ENCODE data around the gene BOK. TPM values are rescaled to one million over a fixed set of nuclear protein-coding genes. Genes with fewer than 3 reads are reported as not detected.

The BOK gene
- total and polyA plus RNA-seq, 2 of the 4 experiments (the other 2 are of a cell fraction), result 13.3 to 34.4 TPM

DNA sequence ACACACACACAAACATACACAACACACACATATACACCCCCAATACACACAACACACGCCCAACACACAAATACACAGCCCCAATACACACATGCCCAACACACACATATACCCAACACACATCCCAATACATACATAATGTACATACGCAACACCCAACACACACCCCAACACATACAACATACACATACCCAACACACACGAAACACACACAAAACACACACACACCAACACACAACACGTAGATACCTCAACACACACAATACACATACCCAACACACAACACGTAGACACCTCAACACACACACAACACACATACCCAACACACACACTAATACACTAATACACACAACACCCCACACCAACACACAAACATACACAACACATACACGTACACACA is 41.2 kb upstream of the BOK start:
- TF ChIP-seq MAFK (IDR thresholded peaks at IDR 0.05; ENCODE audit: low read depth, low read length) (no peak), MAZ (IDR thresholded peaks at IDR 0.05; ENCODE audit: borderline replicate concordance, low read depth, low read length) (no peak), MXI1 (IDR thresholded peaks at IDR 0.05; ENCODE audit: borderline replicate concordance, low read depth, low read length) (no peak), CHD1 (IDR thresholded peaks at IDR 0.05; ENCODE audit: low read depth, low read length) (no peak), POLR2A (IDR thresholded peaks at IDR 0.05; ENCODE audit: low read depth, low read length) (no peak), SMC3 (IDR thresholded peaks at IDR 0.05; ENCODE audit: low read depth, low read length) (no peak), CEBPB (IDR thresholded peaks at IDR 0.05; ENCODE audit: low read depth, low read length) (no peak), CTCF (conservative IDR thresholded peaks at IDR 0.05; ENCODE audit: low read depth, low read length) (no peak), BHLHE40 (IDR thresholded peaks at IDR 0.05; ENCODE audit: low read depth, low read length) (no peak), FOS (IDR thresholded peaks at IDR 0.05; ENCODE audit: low read depth, low read length) (no peak), RCOR1 (IDR thresholded peaks at IDR 0.05; ENCODE audit: insufficient replicate concordance, low read length) (no peak), NFE2L2 (IDR thresholded peaks at IDR 0.05; ENCODE audit: low read depth, low read length) (no peak), RFX5 (IDR thresholded peaks at IDR 0.05; ENCODE audit: low read depth, low read length) (no peak)
- TF ChIP-seq, protein P1, sequence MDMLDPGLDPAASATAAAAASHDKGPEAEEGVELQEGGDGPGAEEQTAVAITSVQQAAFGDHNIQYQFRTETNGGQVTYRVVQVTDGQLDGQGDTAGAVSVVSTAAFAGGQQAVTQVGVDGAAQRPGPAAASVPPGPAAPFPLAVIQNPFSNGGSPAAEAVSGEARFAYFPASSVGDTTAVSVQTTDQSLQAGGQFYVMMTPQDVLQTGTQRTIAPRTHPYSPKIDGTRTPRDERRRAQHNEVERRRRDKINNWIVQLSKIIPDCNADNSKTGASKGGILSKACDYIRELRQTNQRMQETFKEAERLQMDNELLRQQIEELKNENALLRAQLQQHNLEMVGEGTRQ (IDR thresholded peaks at IDR 0.05; ENCODE audit: low read depth, low read length), result no peak
- Histone ChIP-seq H3K56ac (ENCODE audit: extremely low read depth, insufficient read depth, low read length) (no peak overlapping the region), H3K4ac (ENCODE audit: low read depth, low read length) (no peak overlapping the region), H4K8ac (ENCODE audit: low read depth in 2 of 2, low read length in 2 of 2) (no peak overlapping the region), H4K20me1 (ENCODE audit: insufficient read depth, low read length) (no peaks in the 10 kb centered on the region), H2AK5ac (ENCODE audit: low read depth, low read length) (no peak overlapping the region), H3K36me3 (ENCODE audit: control insufficient read depth, insufficient read depth, low read length) (no peaks in the 10 kb centered on the region), H2AK9ac (replicated peaks; ENCODE audit: low read depth, low read length, poor library complexity) (no peak overlapping the region), H3K14ac (replicated peaks; ENCODE audit: low read depth, low read length) (no peak overlapping the region), H3K23ac (ENCODE audit: low read depth, low read length) (no peak overlapping the region), H3K27me3 (ENCODE audit: control insufficient read depth, insufficient read depth, low read length) (no peaks in the 10 kb centered on the region; the same call in 1 of the 2 replicates), H3K4me3 (ENCODE audit: insufficient read depth, low read depth, low read length) (no peak overlapping the region), H3K4me2 (ENCODE audit: low read depth, low read length) (no peak overlapping the region), H3K9me3 (ENCODE audit: control insufficient read depth, insufficient read depth, low read length) (no peaks in the 10 kb centered on the region), H2BK120ac (ENCODE audit: low read depth, low read length) (no peak overlapping the region), H3K9ac (ENCODE audit: low read depth, low read length) (no peak overlapping the region), H3K4me1 (ENCODE audit: control insufficient read depth, insufficient read depth, low read length) (no peaks in the 10 kb centered on the region), H2BK15ac (ENCODE audit: low read depth, low read length) (no peak overlapping the region), H3K27ac (ENCODE audit: insufficient read depth, low read length) (no peak overlapping the region), H3K9me1 (ENCODE audit: insufficient read depth, low read length) (peaks cover 9% of the 10 kb centered on the region; the same call in 1 of the 2 replicates), H3K79me1 (ENCODE audit: low read depth in 1 of 2, low read length in 2 of 2) (no peaks in the 10 kb centered on the region), H2BK20ac (ENCODE audit: low read depth, low read length) (no peak overlapping the region), H4K91ac (ENCODE audit: insufficient read depth, low read depth, low read length) (no peak overlapping the region), H4K5ac (ENCODE audit: low read depth, low read length) (no peak overlapping the region), H3K18ac (ENCODE audit: low read depth, low read length) (no peak overlapping the region), H2BK5ac (ENCODE audit: low read depth, low read length, poor library complexity, severe bottlenecking) (peak overlapping the region; percentile 59), H2AFZ (replicated peaks; ENCODE audit: low read length, poor library complexity) (no peak overlapping the region)
- in situ Hi-C loops (cut with MboI; ENCODE audit: low sequenced_read_pairs), result no loop called here
- intact Hi-C loops (cut with micrococcal nuclease), result no loop called here
- no peak for ATAC-seq (ENCODE audit: low read depth)
- WGBS, 2 experiments (ENCODE audit: extremely low coverage in 2 of 2, insufficient read length in 1 of 2), result 77% methylated on average over 6 of the region's 6 CpGs; no CpG with 5 or more reads in 1 of the 2 experiments
- dilution Hi-C loops (cut with HindIII; ENCODE audit: low sequenced_read_pairs, unreplicated experiment), result no loop called here
- no peak for DNase-seq
- CTCF ChIA-PET, result no interaction called here
- POLR2A ChIA-PET (ENCODE audit: unreplicated experiment), result no interaction called here
- BruUV-seq (replicated peaks), result no TSS peak
